Measurements from ENCODE around the gene SNRNP48. TPM values are rescaled to one million over a fixed set of nuclear protein-coding genes. Genes with fewer than 3 reads are reported as not detected.

The SNRNP48 gene
- polyA plus RNA-seq, 3 donors = 5.1 to 6.0 (median 5.9) TPM

DNA sequence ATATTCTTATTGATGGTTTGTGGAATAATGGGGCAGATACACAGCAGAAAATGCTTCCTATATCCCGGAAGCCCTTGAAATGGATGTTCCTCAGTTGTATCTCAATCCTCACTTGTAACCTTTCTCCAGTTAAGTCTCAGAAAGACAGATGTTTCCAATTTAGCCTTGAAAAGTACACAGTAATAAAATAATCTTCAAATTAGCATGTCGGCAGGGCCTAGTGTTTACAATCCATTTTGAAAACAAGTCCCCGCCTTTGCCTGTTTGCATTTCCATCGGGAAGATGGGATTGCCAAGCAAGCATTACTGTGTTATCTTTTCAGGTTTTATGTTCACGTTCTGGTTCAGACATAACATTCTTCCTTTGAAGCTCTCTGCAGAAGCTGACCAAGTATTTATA lies 41.5 kb downstream of the SNRNP48 start:
- H3K9me3 ChIP-seq (replicated peaks in 1 of 2; ENCODE audit: control insufficient read depth in 1 of 2, insufficient read depth in 1 of 2, low read length in 2 of 2) = no peaks in the 10 kb centered on the region
- no peak overlapping the region for H3K4me3 ChIP-seq (replicated peaks in 1 of 3; ENCODE audit: low read depth in 2 of 3, low read length in 3 of 3)
- H3K9me3 Mint-ChIP-seq = peaks cover 0 to 10% (median 0%) of the 10 kb centered on the region in 7 donors
- H3K9ac ChIP-seq (ENCODE audit: insufficient read depth, low read length, poor library complexity, severe bottlenecking) = no peak overlapping the region
- no peaks in the 10 kb centered on the region for H3K36me3 Mint-ChIP-seq
- no peak for DNase-seq
- no peaks in the 10 kb centered on the region for H3K79me2 ChIP-seq (ENCODE audit: insufficient read depth, low read length)
- H3K36me3 ChIP-seq (replicated peaks in 1 of 2; ENCODE audit: control insufficient read depth in 1 of 2, insufficient read depth in 2 of 2, low read length in 2 of 2) = no peaks in the 10 kb centered on the region
- H3K4me3 Mint-ChIP-seq = no peak overlapping the region
- H3K27ac ChIP-seq (ENCODE audit: low read depth in 1 of 2, low read length in 2 of 2) = no peak overlapping the region
- H3K27me3 ChIP-seq (ENCODE audit: control insufficient read depth in 2 of 2, insufficient read depth in 2 of 2, low read length in 2 of 2) = no peaks in the 10 kb centered on the region
- intact Hi-C loops (cut with micrococcal nuclease) = no loop called here
- H4K20me1 ChIP-seq (ENCODE audit: insufficient read depth, low read length) = no peaks in the 10 kb centered on the region
- H3K27ac Mint-ChIP-seq = no peak overlapping the region
- H3K27me3 Mint-ChIP-seq (ENCODE audit: low read depth in 3 of 3) = peaks cover 0 to 4% (median 3%) of the 10 kb centered on the region in 3 donors
- no peak overlapping the region for H3K4me2 ChIP-seq (replicated peaks; ENCODE audit: extremely low read depth, low read length, poor library complexity, severe bottlenecking)
- H3K4me1 Mint-ChIP-seq = no peaks in the 10 kb centered on the region
- no peaks in the 10 kb centered on the region for H3K4me1 ChIP-seq (ENCODE audit: control insufficient read depth in 1 of 2, insufficient read depth in 2 of 2, low read length in 2 of 2)
- WGBS (ENCODE audit: insufficient coverage) = 87% methylated on average over 3 of the region's 5 CpGs
- H2AFZ ChIP-seq (ENCODE audit: insufficient read depth, low read depth, low read length, poor library complexity, severe bottlenecking) = no peak overlapping the region
- TF ChIP-seq, protein P1, sequence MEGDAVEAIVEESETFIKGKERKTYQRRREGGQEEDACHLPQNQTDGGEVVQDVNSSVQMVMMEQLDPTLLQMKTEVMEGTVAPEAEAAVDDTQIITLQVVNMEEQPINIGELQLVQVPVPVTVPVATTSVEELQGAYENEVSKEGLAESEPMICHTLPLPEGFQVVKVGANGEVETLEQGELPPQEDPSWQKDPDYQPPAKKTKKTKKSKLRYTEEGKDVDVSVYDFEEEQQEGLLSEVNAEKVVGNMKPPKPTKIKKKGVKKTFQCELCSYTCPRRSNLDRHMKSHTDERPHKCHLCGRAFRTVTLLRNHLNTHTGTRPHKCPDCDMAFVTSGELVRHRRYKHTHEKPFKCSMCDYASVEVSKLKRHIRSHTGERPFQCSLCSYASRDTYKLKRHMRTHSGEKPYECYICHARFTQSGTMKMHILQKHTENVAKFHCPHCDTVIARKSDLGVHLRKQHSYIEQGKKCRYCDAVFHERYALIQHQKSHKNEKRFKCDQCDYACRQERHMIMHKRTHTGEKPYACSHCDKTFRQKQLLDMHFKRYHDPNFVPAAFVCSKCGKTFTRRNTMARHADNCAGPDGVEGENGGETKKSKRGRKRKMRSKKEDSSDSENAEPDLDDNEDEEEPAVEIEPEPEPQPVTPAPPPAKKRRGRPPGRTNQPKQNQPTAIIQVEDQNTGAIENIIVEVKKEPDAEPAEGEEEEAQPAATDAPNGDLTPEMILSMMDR (IDR thresholded peaks at IDR 0.05) = no peak

DNA sequence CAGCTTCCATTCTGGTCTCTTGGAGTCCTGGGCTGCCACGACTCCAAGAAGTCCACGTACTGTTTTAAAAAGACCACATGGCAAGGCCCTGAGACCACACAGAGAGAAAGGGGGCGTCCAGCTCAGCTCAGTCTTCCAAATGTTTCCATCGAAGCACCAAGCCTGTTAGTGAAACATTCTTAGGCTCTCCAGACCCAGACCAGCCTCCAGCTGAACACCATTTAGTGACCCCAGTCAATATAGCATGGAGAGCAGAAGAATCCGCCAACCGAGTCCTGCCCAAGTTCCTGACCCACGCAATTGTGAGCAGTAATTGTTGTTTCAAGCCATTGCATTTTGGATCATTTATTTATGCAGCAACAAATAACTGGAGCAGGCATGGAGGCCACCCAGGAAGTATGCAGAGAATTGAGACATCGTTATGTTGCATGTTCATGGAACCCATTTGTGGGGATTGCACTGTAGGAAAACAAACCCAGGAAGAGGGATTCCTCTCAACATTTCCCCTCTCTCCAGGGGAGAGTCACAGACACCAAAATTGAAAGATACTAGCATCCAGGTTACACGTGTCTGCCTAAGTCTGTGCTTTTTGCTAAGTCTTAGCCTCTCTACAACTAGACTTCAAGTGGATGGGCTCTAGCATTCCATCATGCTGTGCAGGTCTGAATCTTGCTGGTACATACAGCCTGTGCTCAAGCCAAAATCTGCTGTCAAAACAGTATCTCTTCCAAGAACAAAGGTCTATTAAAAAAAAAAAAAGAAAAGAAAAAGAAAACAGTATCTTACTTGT lies 42.7 kb downstream of the SNRNP48 start:
- no peaks in the 10 kb centered on the region for H3K4me1 ChIP-seq (ENCODE audit: control insufficient read depth in 1 of 2, insufficient read depth in 2 of 2, low read length in 2 of 2)
- TF ChIP-seq, protein P1 (IDR thresholded peaks at IDR 0.05) = no peak
- no peak overlapping the region for H3K4me3 Mint-ChIP-seq
- WGBS (ENCODE audit: insufficient coverage) = 100% methylated on average over 6 of the region's 9 CpGs
- no peaks in the 10 kb centered on the region for H4K20me1 ChIP-seq (ENCODE audit: insufficient read depth, low read length)
- no peaks in the 10 kb centered on the region for H3K79me2 ChIP-seq (ENCODE audit: insufficient read depth, low read length)
- H3K4me1 Mint-ChIP-seq = no peaks in the 10 kb centered on the region
- no peaks in the 10 kb centered on the region for H3K9me3 ChIP-seq (replicated peaks in 1 of 2; ENCODE audit: control insufficient read depth in 1 of 2, insufficient read depth in 1 of 2, low read length in 2 of 2)
- H3K9me3 Mint-ChIP-seq = peaks cover 0 to 10% (median 0%) of the 10 kb centered on the region in 7 donors
- intact Hi-C loops (cut with micrococcal nuclease) = no loop called here
- H3K4me3 ChIP-seq (replicated peaks in 1 of 3; ENCODE audit: low read depth in 2 of 3, low read length in 3 of 3) = no peak overlapping the region
- H3K27me3 ChIP-seq (ENCODE audit: control insufficient read depth in 2 of 2, insufficient read depth in 2 of 2, low read length in 2 of 2) = no peaks in the 10 kb centered on the region
- no peaks in the 10 kb centered on the region for H3K36me3 ChIP-seq (replicated peaks in 1 of 2; ENCODE audit: control insufficient read depth in 1 of 2, insufficient read depth in 2 of 2, low read length in 2 of 2)
- DNase-seq = no peak
- H3K27ac Mint-ChIP-seq = peak overlapping the region in 1 of 7 donors; percentile 54
- H3K27me3 Mint-ChIP-seq (ENCODE audit: low read depth in 3 of 3) = peaks cover 0 to 5% (median 0%) of the 10 kb centered on the region in 3 donors
- H3K4me2 ChIP-seq (replicated peaks; ENCODE audit: extremely low read depth, low read length, poor library complexity, severe bottlenecking) = no peak overlapping the region
- H3K27ac ChIP-seq (ENCODE audit: low read depth in 1 of 2, low read length in 2 of 2) = no peak overlapping the region
- H3K9ac ChIP-seq (ENCODE audit: insufficient read depth, low read length, poor library complexity, severe bottlenecking) = no peak overlapping the region
- no peaks in the 10 kb centered on the region for H3K36me3 Mint-ChIP-seq
- H2AFZ ChIP-seq (ENCODE audit: insufficient read depth, low read depth, low read length, poor library complexity, severe bottlenecking) = no peak overlapping the region
